A172 (cell line): ENCODE measurements around the gene GARIN5A. TPM values are rescaled to one million over a fixed set of nuclear protein-coding genes. Genes with fewer than 3 reads are reported as not detected.

Experiments
- DNase-seq: peaks from one replicate; pipeline ENCODE4 v3.0.0-alpha.2; 2015; ENCODE audit warnings: low spot score
- total RNA-seq: library from RNA; depleted of rRNA; stranded (reverse); fragments of >200 nt; shearing (Covaris generic); gene quantifications from 2 replicates; pipeline ENCODE4 v1.2.3, GENCODE V29; 2014

GARIN5A gene
- total RNA-seq, 1 experiment from 2014 or later = 1.6 TPM

DNA sequence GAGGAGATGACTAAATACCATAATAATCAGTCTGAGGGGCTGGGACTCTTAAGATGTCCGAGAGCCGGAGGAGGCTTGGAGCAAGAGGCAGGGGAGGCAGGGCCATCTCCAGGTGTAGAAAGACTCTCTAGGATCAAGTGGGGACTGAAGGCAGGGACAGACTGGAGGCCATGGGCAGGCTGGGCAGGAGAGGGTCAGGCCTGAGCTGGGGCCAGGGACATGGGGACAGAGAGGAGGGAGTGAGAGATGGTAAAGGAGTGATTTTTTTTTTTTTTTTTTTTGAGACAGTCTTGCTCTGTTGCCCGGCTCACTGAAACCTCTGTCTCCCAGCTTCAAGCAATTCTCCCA, 32.2 kb upstream of the GARIN5A start:
- no peak for DNase-seq

GRCh38 chr19:50507376-50507775, 30.7 kb upstream of the GARIN5A start:
- no peak for DNase-seq

DNA sequence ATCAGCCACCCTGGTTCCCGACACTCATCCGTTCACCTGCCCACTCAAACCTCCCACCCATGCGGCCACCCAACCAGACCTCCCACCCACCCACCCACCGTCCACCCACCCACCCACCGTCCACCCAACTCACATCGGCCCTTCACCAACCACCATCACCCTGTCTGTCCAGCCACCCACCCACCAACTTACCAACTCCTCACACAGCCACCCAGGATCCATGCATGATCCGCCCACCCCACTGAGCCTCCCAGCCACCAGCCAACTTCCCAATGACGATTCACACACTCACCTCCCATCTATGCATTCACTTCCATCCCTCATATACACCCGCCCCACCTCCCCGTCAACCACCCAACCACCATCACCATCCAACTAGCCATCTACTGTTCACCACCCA, 30.1 kb upstream of the GARIN5A start:
- no peak for DNase-seq

GRCh38 chr19:50505856-50506611, 29.4 kb upstream of the GARIN5A start:
- DNase-seq = no peak

GRCh38 chr19:50501568-50502475, 25.2 kb upstream of the GARIN5A start:
- DNase-seq = no peak

GRCh38 chr19:50501186-50501567, 24.5 kb upstream of the GARIN5A start:
- no peak for DNase-seq

DNA sequence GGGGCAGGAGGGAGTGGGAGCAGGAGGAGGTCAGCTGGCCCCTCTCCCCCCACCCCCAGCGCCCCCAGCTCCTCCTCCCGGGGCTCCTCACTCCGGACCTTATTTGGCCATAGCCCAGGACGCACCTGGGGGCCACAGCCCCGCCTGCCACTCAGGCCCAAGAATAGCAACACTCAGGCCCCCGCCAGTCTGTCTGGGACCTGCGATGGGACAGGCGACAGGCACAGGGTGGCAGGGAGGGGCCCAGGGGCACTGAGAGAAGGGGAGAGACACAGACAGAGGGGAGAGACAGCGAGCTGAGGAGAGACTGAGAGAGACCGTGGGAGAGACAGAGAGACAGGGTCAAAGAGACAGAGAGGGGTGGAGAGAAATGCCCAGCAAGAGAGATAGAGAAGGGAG, 24.1 kb upstream of the GARIN5A start:
- DNase-seq = no peak

- no peak for DNase-seq
These were observed 23.6 kb upstream of the GARIN5A start for GRCh38 chr19:50500060-50500752.

- no peak for DNase-seq
These were observed 21.8 kb upstream of the GARIN5A start for GRCh38 chr19:50498219-50499056.

GRCh38 chr19:50497022-50497405, 20.4 kb upstream of the GARIN5A start:
- no peak for DNase-seq

DNA sequence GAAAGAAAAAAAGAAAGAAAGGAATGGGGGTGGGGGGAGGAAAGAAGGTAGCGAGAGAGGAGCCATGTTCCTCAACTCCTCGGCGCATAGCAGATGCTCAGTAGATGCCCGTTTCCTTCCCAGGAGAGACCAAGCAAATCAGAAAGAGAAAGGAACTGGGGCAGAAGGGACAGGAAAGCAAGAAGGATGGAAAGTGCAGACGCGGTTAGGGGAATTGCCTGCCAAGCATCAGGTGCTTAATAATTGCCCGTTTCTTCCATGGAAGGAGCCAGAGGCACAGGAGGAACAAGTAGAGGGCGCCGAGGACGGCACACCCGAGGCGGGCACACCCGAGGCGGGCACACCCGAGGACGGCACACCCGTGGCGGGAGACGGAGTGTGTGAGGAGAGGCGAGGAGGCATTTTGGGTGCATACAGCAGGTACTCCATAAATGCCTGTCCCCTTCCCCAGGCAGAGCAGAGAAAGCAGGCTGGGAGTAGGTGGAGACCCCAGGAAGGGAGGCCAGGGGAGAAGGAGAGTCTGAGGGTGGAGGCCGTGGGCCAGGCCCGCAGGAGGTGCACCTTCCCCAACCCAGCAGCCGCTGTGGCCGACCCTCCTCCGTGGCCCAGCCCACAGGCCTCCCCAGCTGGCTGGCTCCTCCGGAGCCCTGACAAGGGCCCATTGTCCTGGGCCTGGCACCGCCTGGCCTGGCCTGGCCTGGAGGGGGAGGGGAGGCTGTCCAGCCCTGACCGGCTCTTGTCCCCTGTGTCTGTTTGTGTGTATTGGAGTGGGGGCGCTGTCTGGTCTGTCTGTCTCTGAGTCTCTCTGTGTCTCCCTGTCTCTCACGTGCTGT, 19.8 kb upstream of the GARIN5A start:
- DNase-seq = peak; percentile 25

DNA sequence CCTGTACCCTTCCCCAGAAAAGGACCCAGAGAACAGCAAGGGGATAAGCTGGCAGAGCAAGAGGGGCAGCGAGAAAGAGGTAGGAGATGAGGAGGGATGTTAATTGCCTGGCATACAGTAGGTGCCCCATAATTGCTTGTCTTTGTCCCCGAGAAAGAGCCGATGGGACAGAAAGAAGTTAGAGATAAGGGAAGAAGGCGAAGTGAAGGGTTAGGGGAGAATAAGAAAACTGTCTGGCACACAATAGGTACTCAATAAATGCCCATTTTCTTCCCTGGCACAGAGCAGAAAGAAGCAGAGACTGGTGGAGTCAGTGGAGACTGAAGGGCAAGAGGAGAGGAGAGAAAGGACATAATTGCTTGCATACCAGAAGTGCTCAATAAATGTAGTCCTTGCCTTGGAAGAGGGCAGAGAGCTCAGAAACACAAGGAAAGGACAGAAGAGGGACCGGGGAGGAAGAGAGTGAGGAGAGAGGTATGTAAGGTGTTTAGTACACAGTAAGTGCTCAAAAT, 18.4 kb upstream of the GARIN5A start:
- no peak for DNase-seq

- no peak for DNase-seq
These were observed 17.8 kb upstream of the GARIN5A start for GRCh38 chr19:50494186-50495019.

GRCh38 chr19:50493171-50493570, 16.5 kb upstream of the GARIN5A start:
- DNase-seq = no peak

DNA sequence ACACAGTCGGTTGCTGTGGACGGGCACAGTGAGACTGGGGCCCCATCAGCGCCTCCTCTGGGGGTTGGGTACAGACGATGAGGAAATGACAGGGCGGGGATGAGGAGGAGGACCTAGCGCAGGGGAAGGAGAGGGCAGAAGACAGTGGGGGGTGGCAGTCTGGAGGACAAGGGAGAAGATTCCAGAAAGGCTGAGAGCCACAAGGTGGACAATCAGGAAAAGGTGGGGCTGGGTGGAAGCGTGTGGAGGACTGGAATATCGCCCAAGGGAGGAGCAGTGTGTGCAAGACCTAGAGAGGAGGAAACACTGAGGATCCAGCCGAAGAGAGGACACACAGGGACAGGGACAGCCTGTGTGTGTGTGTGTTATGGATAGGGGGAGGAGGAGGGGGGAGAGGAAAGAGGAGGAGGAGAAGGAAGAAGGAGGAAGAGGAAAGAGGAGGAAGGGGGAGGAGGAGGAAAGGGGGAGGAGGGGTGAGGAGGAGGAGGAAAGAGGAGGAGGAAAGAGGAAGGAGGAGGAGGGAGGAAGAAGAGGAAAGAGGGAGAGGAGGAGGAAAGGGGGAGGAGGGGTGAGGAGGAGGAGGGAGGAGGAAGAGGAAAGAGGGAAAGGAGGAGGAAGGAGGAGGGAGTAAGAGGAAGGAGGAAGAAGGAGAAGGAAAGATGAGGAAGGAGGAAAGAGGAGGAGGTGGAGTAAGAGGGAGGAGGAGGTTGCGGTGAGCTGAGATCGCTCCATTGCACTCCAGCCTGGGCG, 15.8 kb upstream of the GARIN5A start:
- no peak for DNase-seq

DNA sequence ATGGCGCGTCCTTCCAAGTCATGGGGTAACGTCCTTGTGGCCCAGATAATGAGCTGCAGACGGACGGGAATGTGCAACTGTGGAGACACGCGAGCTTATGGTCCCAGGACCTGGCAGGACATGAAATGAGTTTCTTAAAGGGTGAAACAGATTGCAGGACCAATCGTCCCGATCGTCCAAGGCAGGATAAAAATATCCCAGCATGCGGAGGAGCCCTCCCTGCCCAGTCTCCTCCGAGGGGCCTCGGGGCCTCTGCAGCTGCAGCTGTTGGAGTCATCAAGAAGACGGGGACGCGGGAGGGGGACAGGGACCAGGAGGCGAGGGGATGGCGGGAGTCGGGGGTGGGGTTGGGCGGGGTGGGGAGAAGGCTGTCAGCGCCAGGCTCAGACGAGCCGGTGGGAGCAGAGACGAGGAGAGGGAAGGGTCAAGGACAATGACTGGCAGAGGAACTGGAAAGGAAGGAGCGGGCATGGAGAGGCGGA, 14.4 kb upstream of the GARIN5A start:
- no peak for DNase-seq

DNA sequence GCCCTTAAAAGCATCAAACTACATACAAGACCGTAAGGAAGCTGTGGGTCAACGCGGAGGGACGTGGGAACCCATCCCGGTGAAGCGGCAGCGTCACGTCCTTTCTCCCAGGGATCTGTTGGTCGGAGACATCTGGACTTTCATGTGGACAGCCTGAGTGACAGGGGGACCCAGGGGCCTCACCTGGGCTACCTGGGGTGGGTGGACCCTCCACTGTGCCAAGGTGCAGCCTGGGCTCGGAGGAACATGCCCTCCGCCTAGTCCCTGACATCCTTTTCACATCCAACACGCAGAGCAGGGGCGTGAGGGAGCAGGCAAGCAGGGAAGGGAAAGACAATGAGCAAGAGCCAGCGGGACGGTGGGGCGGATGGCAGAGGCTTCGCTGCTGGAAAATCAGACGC, 13.8 kb upstream of the GARIN5A start:
- no peak for DNase-seq

DNA sequence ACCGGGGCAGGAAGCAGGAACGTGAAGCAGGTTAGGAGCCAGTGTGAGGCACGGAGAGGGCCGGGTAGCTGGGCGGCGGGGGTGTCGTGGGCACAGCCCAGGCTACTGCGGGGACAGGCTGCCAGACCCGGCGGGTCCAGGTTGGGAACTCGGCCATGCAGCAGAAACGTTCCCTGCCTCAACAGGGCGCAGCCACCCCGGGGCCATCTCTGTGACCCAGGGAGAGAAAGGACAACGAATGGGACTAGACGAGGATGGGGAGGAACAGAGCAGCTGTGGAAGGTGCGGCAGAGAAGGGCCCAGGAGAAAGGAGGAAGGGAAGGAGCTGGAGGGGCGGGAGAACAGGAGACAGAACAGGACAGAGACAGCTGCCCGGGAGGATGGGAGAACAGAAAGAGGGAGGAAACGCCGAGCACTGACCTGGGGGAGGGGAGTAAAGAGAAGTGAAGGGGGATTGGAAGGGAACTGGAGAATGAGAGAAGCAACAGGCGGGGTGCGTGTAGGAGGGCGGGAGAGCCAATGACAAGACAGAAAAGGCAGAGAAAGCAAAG, 12.9 kb upstream of the GARIN5A start:
- DNase-seq = no peak
